Subcutaneous abdominal adipose tissue (tissue), 5 donors: ENCODE measurements around the gene PACRG.

Source experiments
- H3K27ac ChIP-seq: one replicate; pipeline ENCODE4 v1.7.0; 2013; ENCODE audit warnings: low read depth, mild to moderate bottlenecking, inconsistent platforms, low read length, moderate library complexity
- H3K27me3 ChIP-seq, 5 donors: one replicate each; pipeline ENCODE4 v1.7.0; 2013; ENCODE audit warnings: low read length in 5 of 5, inconsistent platforms in 1 of 5; ENCODE audit not compliant: control insufficient read depth in 5 of 5, insufficient read depth in 4 of 5
- H3K36me3 ChIP-seq, 5 donors: one replicate each; pipeline ENCODE4 v1.7.0; 2013; ENCODE audit warnings: low read length in 5 of 5; ENCODE audit not compliant: control insufficient read depth in 5 of 5, insufficient read depth in 5 of 5
- H3K4me1 ChIP-seq, 5 donors: one replicate each; pipeline ENCODE4 v1.7.0; 2013; ENCODE audit warnings: low read length in 5 of 5, mild to moderate bottlenecking in 3 of 5, moderate library complexity in 1 of 5; ENCODE audit not compliant: control insufficient read depth in 5 of 5, insufficient read depth in 5 of 5
- H3K4me3 ChIP-seq, 5 donors: one replicate each; pipeline ENCODE4 v1.7.0; 2013; ENCODE audit warnings: low read length in 5 of 5, low read depth in 1 of 5
- H3K9ac ChIP-seq, 5 donors: one replicate each; pipeline ENCODE4 v1.7.0; 2013; ENCODE audit warnings: low read length in 5 of 5, mild to moderate bottlenecking in 4 of 5, moderate library complexity in 3 of 5
- H3K9me3 ChIP-seq, 5 donors: one replicate each; pipeline ENCODE4 v1.7.0; 2013; ENCODE audit warnings: low read length in 5 of 5; ENCODE audit not compliant: control insufficient read depth in 5 of 5
- donor health status: healthy.
- donor health status: healthy.
- donor health status: healthy.
- donor health status: healthy.
- donor health status: healthy.

The PACRG gene

GRCh38 chr6:163026893-163027292, 299.1 kb downstream of the PACRG start:
- Histone ChIP-seq H3K36me3 (no peaks in the 10 kb centered on the region), H3K9me3 (peaks cover 0 to 17% (median 8%) of the 10 kb centered on the region in 5 donors), H3K27me3 (no peaks in the 10 kb centered on the region), H3K4me3 (no peak overlapping the region), H3K27ac (no peak overlapping the region), H3K4me1 (no peaks in the 10 kb centered on the region), H3K9ac (no peak overlapping the region)

GRCh38 chr6:163030980-163031379, 303.2 kb downstream of the PACRG start:
- Histone ChIP-seq H3K27me3 (no peaks in the 10 kb centered on the region), H3K9ac (no peak overlapping the region), H3K27ac (no peak overlapping the region), H3K4me3 (no peak overlapping the region), H3K9me3 (peaks cover 0 to 6% (median 0%) of the 10 kb centered on the region in 5 donors), H3K4me1 (no peaks in the 10 kb centered on the region), H3K36me3 (no peaks in the 10 kb centered on the region)

DNA sequence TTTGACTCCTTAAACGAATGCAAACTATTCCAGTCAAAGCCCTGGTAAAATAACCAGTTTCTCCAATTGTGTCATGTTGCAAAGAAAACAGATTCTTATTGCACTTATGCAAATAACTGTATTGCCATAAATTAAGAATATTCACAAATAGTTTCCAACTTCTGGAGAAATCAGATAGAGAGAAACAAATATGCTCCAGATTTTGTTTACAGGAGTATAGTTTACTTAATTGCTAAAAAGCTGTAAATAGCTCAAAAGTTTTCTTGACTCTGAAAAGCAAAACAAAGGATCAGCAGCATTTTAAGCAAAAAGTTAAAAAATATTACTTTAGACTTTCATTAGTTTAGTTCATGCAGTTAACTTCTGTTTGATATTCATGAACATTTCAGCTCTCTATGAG, 304.2 kb downstream of the PACRG start:
- no peaks in the 10 kb centered on the region for H3K36me3 ChIP-seq
- H3K9me3 ChIP-seq = peaks cover 0 to 6% (median 0%) of the 10 kb centered on the region in 5 donors
- H3K27me3 ChIP-seq = no peaks in the 10 kb centered on the region
- H3K27ac ChIP-seq = no peak overlapping the region
- no peaks in the 10 kb centered on the region for H3K4me1 ChIP-seq
- H3K4me3 ChIP-seq = no peak overlapping the region
- no peak overlapping the region for H3K9ac ChIP-seq

GRCh38 chr6:163036160-163036645, 308.4 kb downstream of the PACRG start:
- Histone ChIP-seq H3K9me3 (peaks cover 0 to 9% (median 0%) of the 10 kb centered on the region in 5 donors), H3K9ac (no peak overlapping the region), H3K27me3 (no peaks in the 10 kb centered on the region), H3K27ac (no peak overlapping the region), H3K4me1 (no peaks in the 10 kb centered on the region), H3K4me3 (no peak overlapping the region), H3K36me3 (no peaks in the 10 kb centered on the region)

GRCh38 chr6:163038317-163038716, 310.5 kb downstream of the PACRG start:
- H3K27me3 ChIP-seq = no peaks in the 10 kb centered on the region
- H3K4me3 ChIP-seq = no peak overlapping the region
- no peaks in the 10 kb centered on the region for H3K4me1 ChIP-seq
- no peaks in the 10 kb centered on the region for H3K36me3 ChIP-seq
- H3K9me3 ChIP-seq = peaks cover 0 to 4% (median 0%) of the 10 kb centered on the region in 5 donors
- no peak overlapping the region for H3K9ac ChIP-seq
- no peak overlapping the region for H3K27ac ChIP-seq

- H3K9ac ChIP-seq = no peak overlapping the region
- H3K4me1 ChIP-seq = no peaks in the 10 kb centered on the region
- no peak overlapping the region for H3K27ac ChIP-seq
- no peaks in the 10 kb centered on the region for H3K36me3 ChIP-seq
- no peaks in the 10 kb centered on the region for H3K27me3 ChIP-seq
- H3K4me3 ChIP-seq = no peak overlapping the region
- H3K9me3 ChIP-seq = no peaks in the 10 kb centered on the region
These were observed 320.6 kb downstream of the PACRG start for GRCh38 chr6:163048345-163048744.

- no peaks in the 10 kb centered on the region for H3K36me3 ChIP-seq
- peaks cover 0 to 9% (median 5%) of the 10 kb centered on the region in 5 donors for H3K9me3 ChIP-seq
- H3K27me3 ChIP-seq = no peaks in the 10 kb centered on the region
- H3K9ac ChIP-seq = no peak overlapping the region
- no peaks in the 10 kb centered on the region for H3K4me1 ChIP-seq
- H3K27ac ChIP-seq = no peak overlapping the region
- no peak overlapping the region for H3K4me3 ChIP-seq
These were observed 326.0 kb downstream of the PACRG start for GRCh38 chr6:163053667-163054344.

GRCh38 chr6:163054641-163055040, 326.9 kb downstream of the PACRG start:
- Histone ChIP-seq H3K36me3 (no peaks in the 10 kb centered on the region), H3K4me1 (no peaks in the 10 kb centered on the region), H3K27me3 (no peaks in the 10 kb centered on the region), H3K9ac (no peak overlapping the region), H3K27ac (no peak overlapping the region), H3K4me3 (no peak overlapping the region), H3K9me3 (peaks cover 0 to 9% (median 6%) of the 10 kb centered on the region in 5 donors)

DNA sequence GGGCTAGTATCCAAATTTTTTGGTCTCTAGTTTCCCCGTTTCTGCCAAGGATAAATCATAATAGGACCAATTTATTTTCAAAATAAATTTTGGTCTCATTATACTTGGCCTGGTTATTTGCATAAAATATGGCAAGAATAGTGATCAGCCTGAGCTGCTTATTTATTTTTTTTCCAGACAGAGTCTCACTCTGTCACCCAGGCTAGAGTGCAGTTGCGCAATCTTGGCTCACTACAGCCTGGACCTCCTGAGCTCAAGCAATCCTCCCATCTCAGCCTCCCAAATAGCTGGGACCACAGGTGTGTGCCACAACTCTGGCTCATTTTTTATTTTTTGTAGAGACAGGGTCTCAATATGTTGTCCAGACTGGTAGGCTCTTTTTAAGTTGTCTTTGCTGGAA, 329.5 kb downstream of the PACRG start:
- no peak overlapping the region for H3K9ac ChIP-seq
- no peaks in the 10 kb centered on the region for H3K27me3 ChIP-seq
- H3K4me3 ChIP-seq = no peak overlapping the region
- H3K4me1 ChIP-seq = no peaks in the 10 kb centered on the region
- no peaks in the 10 kb centered on the region for H3K36me3 ChIP-seq
- H3K27ac ChIP-seq = no peak overlapping the region
- peaks cover 0 to 9% (median 6%) of the 10 kb centered on the region in 5 donors for H3K9me3 ChIP-seq

- Histone ChIP-seq H3K27ac (no peak overlapping the region), H3K4me1 (no peaks in the 10 kb centered on the region), H3K27me3 (no peaks in the 10 kb centered on the region), H3K9ac (no peak overlapping the region), H3K9me3 (peaks cover 0 to 3% (median 2%) of the 10 kb centered on the region in 5 donors), H3K4me3 (no peak overlapping the region), H3K36me3 (no peaks in the 10 kb centered on the region)
These were observed 335.0 kb downstream of the PACRG start for GRCh38 chr6:163062790-163063189.
